NCI-H526 (cell line): ENCODE measurements around the gene SPPL2A.
"Not testable (repeated sequence)": the region's sequence is repeated elsewhere in the genome, so short reads cannot be mapped to it uniquely, and the experiment has no call there.

Experiments
- DNase-seq, 2 experiments: peaks; one replicate each; lab custom pipeline; 2025; lab: John Stamatoyannopoulos, UW

SPPL2A gene

GRCh38 chr15:50765195-50765967 is at the start of gene SPPL2A:
Gene SPPL2A, minus strand, starts transcription at chr15:50765706. Its CDS starts 173 bp downstream, at chr15:50765533.
- peak; percentile 31 to 87 for DNase-seq

GRCh38 chr15:50814634-50815033 is 49.1 kb upstream of the SPPL2A start:
- DNase-seq, result no peak

- no peak for DNase-seq
Measured at GRCh38 chr15:50813865-50814264, 48.4 kb upstream of the SPPL2A start.

GRCh38 chr15:50813089-50813488 is 47.6 kb upstream of the SPPL2A start:
- DNase-seq, result no peak

GRCh38 chr15:50812181-50812506 is 46.6 kb upstream of the SPPL2A start:
- not testable (repeated sequence) for DNase-seq

- not testable (repeated sequence) for DNase-seq
Measured at GRCh38 chr15:50811461-50812180, 46.1 kb upstream of the SPPL2A start.

GRCh38 chr15:50810128-50810527 is 44.6 kb upstream of the SPPL2A start:
- DNase-seq, result no peak

GRCh38 chr15:50808728-50809127 is 43.2 kb upstream of the SPPL2A start:
- no peak for DNase-seq

GRCh38 chr15:50803479-50804180 is 38.1 kb upstream of the SPPL2A start:
- DNase-seq, result no peak

GRCh38 chr15:50800715-50801114 is 35.2 kb upstream of the SPPL2A start:
- no peak for DNase-seq

- no peak for DNase-seq
Measured at GRCh38 chr15:50798684-50799083, 33.2 kb upstream of the SPPL2A start.

- peak in 1 of 2 experiments; percentile 14 for DNase-seq
Measured at GRCh38 chr15:50797926-50798325, 32.4 kb upstream of the SPPL2A start.

GRCh38 chr15:50791486-50791885 is 26.0 kb upstream of the SPPL2A start:
- DNase-seq, result no peak

GRCh38 chr15:50790778-50791453 is 25.4 kb upstream of the SPPL2A start:
- DNase-seq, result no peak

GRCh38 chr15:50786871-50787270 is 21.4 kb upstream of the SPPL2A start:
- no peak for DNase-seq

GRCh38 chr15:50786438-50786837 is 20.9 kb upstream of the SPPL2A start:
- no peak for DNase-seq

GRCh38 chr15:50783895-50784294 is 18.4 kb upstream of the SPPL2A start:
- DNase-seq, result no peak

- peak; percentile 51 to 75 for DNase-seq
Measured at GRCh38 chr15:50783411-50783810, 17.9 kb upstream of the SPPL2A start.

- DNase-seq, result no peak
Measured at GRCh38 chr15:50778086-50778485, 12.6 kb upstream of the SPPL2A start.

GRCh38 chr15:50777042-50777441 is 11.5 kb upstream of the SPPL2A start:
- no peak for DNase-seq

- DNase-seq, result no peak
Measured at GRCh38 chr15:50774450-50774849, 8.9 kb upstream of the SPPL2A start.

- no peak for DNase-seq
Measured at GRCh38 chr15:50773389-50773788, 7.9 kb upstream of the SPPL2A start.
